ENCODE measurements around the gene LY6G5B. TPM values are rescaled to one million over a fixed set of nuclear protein-coding genes. Genes with fewer than 3 reads are reported as not detected.

LY6G5B gene
- polyA plus RNA-seq, 1 of the 3 experiments (the other 2 are of a cell fraction) = 12.7 TPM

GRCh38 chr6:31642798-31643570 lies 26.8 kb upstream of the LY6G5B start:
- H3K27ac ChIP-seq (ENCODE audit: low read depth in 2 of 2, low read length in 1 of 2) = no peak overlapping the region
- peaks cover 46 to 84% of the 10 kb centered on the region in 2 experiments for H3K36me3 ChIP-seq (replicated peaks in 1 of 2; ENCODE audit: control insufficient read depth in 1 of 2, insufficient read depth in 2 of 2, low read length in 1 of 2)
- H3K4me1 ChIP-seq (ENCODE audit: control insufficient read depth in 1 of 2, insufficient read depth in 2 of 2, low read depth in 1 of 2, low read length in 1 of 2) = no peaks in the 10 kb centered on the region
- no peak for DNase-seq
- POLR2A ChIA-PET = interaction anchor here (2.2 kb wide), 1 partner anchor 9 kb away, joined by 11 read pairs; no protein-coding TSS in a partner anchor
- CTCF ChIA-PET = interaction anchor here (0.9 to 1.4 kb wide), 4 partner anchors 10 to 97 kb away, joined by 3 to 5 read pairs (median 4); partner anchors contain the start of genes ATP6V1G2 and GPANK1
- H2AFZ ChIP-seq (ENCODE audit: low read depth) = no peak overlapping the region
- H3K4me2 ChIP-seq = no peak overlapping the region
- H3K79me2 ChIP-seq (ENCODE audit: insufficient read depth) = peaks cover 4% of the 10 kb centered on the region; the same call in 1 of the 2 replicates
- H4K20me1 ChIP-seq (ENCODE audit: insufficient read depth) = no peaks in the 10 kb centered on the region
- peaks cover 31% of the 10 kb centered on the region for H3F3A ChIP-seq (replicated peaks; ENCODE audit: insufficient read depth)
- no peak overlapping the region for H3K4me3 ChIP-seq (ENCODE audit: low read depth in 2 of 2, low read length in 1 of 2)
- TF ChIP-seq EP300 (IDR thresholded peaks at IDR 0.05; ENCODE audit: borderline replicate concordance in 1 of 2, low read depth in 1 of 2, low read length in 1 of 2) = no peak
- TF ChIP-seq REST (IDR thresholded peaks at IDR 0.05; ENCODE audit: low read depth, low read length) = no peak
- no peak for TF ChIP-seq FOSL2 (IDR thresholded peaks at IDR 0.05; ENCODE audit: borderline replicate concordance, low read depth)
- TF ChIP-seq GATA2 (CRISPR knock-in tag; IDR thresholded peaks at IDR 0.05) = no peak
- no peak for TF ChIP-seq FOXM1 (IDR thresholded peaks at IDR 0.05; ENCODE audit: low read depth)
- no peak for TF ChIP-seq MAX (IDR thresholded peaks at IDR 0.05; ENCODE audit: low read depth)
- no peak for TF ChIP-seq RXRA (IDR thresholded peaks at IDR 0.05; ENCODE audit: borderline replicate concordance, low read depth)
- no peak for TF ChIP-seq FOXJ3 (CRISPR knock-in tag; IDR thresholded peaks at IDR 0.05)
- TF ChIP-seq GABPA (IDR thresholded peaks at IDR 0.05; ENCODE audit: low read depth) = no peak
- H3K9ac ChIP-seq = no peak overlapping the region
- no peaks in the 10 kb centered on the region for H3K9me2 ChIP-seq
- no peaks in the 10 kb centered on the region for H3K27me3 ChIP-seq (ENCODE audit: insufficient read depth)
- WGBS (ENCODE audit: low lambda C conversion rate) = 90% methylated on average over 5 of the region's 6 CpGs
- H3K9me3 ChIP-seq = no peaks in the 10 kb centered on the region

- H3K4me3 ChIP-seq (ENCODE audit: low read depth in 2 of 2, low read length in 1 of 2) = no peak overlapping the region
- peaks cover 23% of the 10 kb centered on the region for H3F3A ChIP-seq (replicated peaks; ENCODE audit: insufficient read depth)
- H2AFZ ChIP-seq (ENCODE audit: low read depth) = no peak overlapping the region
- no peak overlapping the region for H3K4me2 ChIP-seq
- H3K27ac ChIP-seq (ENCODE audit: low read depth in 2 of 2, low read length in 1 of 2) = no peak overlapping the region
- ChIA-PET POLR2A (interaction anchor here (1.1 to 2.2 kb wide), 2 partner anchors 8 to 10 kb away, joined by 3 to 11 read pairs; no protein-coding TSS in a partner anchor), CTCF (interaction anchor here (1.1 to 1.4 kb wide), 5 partner anchors 11 to 21 kb away, joined by 3 to 5 read pairs (median 4); partner anchors contain the start of gene GPANK1)
- no peaks in the 10 kb centered on the region for H4K20me1 ChIP-seq (ENCODE audit: insufficient read depth)
- 95% methylated on average over 16 of the region's 17 CpGs for WGBS (ENCODE audit: low lambda C conversion rate)
- H3K4me1 ChIP-seq (ENCODE audit: control insufficient read depth in 1 of 2, insufficient read depth in 2 of 2, low read depth in 1 of 2, low read length in 1 of 2) = no peaks in the 10 kb centered on the region
- peaks cover 55 to 86% of the 10 kb centered on the region in 2 experiments for H3K36me3 ChIP-seq (replicated peaks in 1 of 2; ENCODE audit: control insufficient read depth in 1 of 2, insufficient read depth in 2 of 2, low read length in 1 of 2)
- H3K79me2 ChIP-seq (ENCODE audit: insufficient read depth) = peaks cover 11% of the 10 kb centered on the region; the same call in 1 of the 2 replicates
- DNase-seq = no peak
- no peaks in the 10 kb centered on the region for H3K27me3 ChIP-seq (ENCODE audit: insufficient read depth)
- no peak overlapping the region for H3K9ac ChIP-seq
- no peaks in the 10 kb centered on the region for H3K9me2 ChIP-seq
- no peaks in the 10 kb centered on the region for H3K9me3 ChIP-seq
- TF ChIP-seq ELF1 (IDR thresholded peaks at IDR 0.05) (no peak), MAX (IDR thresholded peaks at IDR 0.05; ENCODE audit: low read depth) (no peak), EP300 (IDR thresholded peaks at IDR 0.05; ENCODE audit: borderline replicate concordance in 1 of 2, low read depth in 1 of 2, low read length in 1 of 2) (no peak), GATA2 (CRISPR knock-in tag; IDR thresholded peaks at IDR 0.05) (no peak), YY1 (IDR thresholded peaks at IDR 0.05; ENCODE audit: low read depth) (no peak), TAF1 (IDR thresholded peaks at IDR 0.05; ENCODE audit: borderline replicate concordance, low read depth, low read length) (no peak), MXI1 (IDR thresholded peaks at IDR 0.05; ENCODE audit: low read depth, low read length) (no peak), NFIC (IDR thresholded peaks at IDR 0.05; ENCODE audit: borderline replicate concordance) (no peak), FOXJ3 (CRISPR knock-in tag; IDR thresholded peaks at IDR 0.05) (no peak), GABPA (IDR thresholded peaks at IDR 0.05; ENCODE audit: low read depth) (no peak), EZH2phosphoT487 (IDR thresholded peaks at IDR 0.05; ENCODE audit: borderline replicate concordance, low read depth) (no peak), POLR2AphosphoS5 (IDR thresholded peaks at IDR 0.05; ENCODE audit: low read depth, low read length) (no peak), TCF12 (IDR thresholded peaks at IDR 0.05) (no peak), USF2 (IDR thresholded peaks at IDR 0.05; ENCODE audit: borderline replicate concordance, low read depth, low read length) (no peak)
These were observed 25.8 kb upstream of the LY6G5B start for GRCh38 chr6:31643818-31644454.

All from SK-N-SH (cell line).